B cell (primary cell): ENCODE results near the gene BLOC1S1. TPM values are rescaled to one million over a fixed set of nuclear protein-coding genes. Genes with fewer than 3 reads are reported as not detected.
A peak's percentile ranks its signal among the peaks of the same experiment; 100 is the strongest.

ENCODE experiments used
- ATAC-seq: fragments of 200-7000 bp; cut with Tn5 transposase; one replicate; pipeline ENCODE4 v1.10.0; 2021; ENCODE audit warnings: low read depth, mild to moderate bottlenecking, moderate number of reproducible peaks, moderate library complexity
- CTCF ChIA-PET: fragments of 350-600 bp; sonication (Branson Sonifier 250); formaldehyde crosslinking; loops from one replicate; lab custom pipeline; 2021; ENCODE audit warnings: antibody characterized with exemption, inconsistent platforms; lab: Charles Lee
- POLR2A ChIA-PET: fragments of 350-600 bp; sonication (Branson Sonifier 250); formaldehyde crosslinking; loops from one replicate; lab custom pipeline; 2021; ENCODE audit warnings: antibody characterized with exemption; lab: Charles Lee
- DNase-seq: peaks from one replicate; pipeline ENCODE4 v3.0.0; 2013
- H2AFZ ChIP-seq: 2 replicates; pipeline ENCODE4 v1.6.1; 2012; ENCODE audit warnings: mild to moderate bottlenecking, low read depth, low read length; ENCODE audit not compliant: insufficient read depth, poor library complexity, severe bottlenecking
- H3K27ac ChIP-seq, 2 donors: 1 replicate in 1 of 2; 2 replicates in 1 of 2; pipeline ENCODE4 v1.5.1; 2012 to 2013; ENCODE audit warnings: low read length in 2 of 2, mild to moderate bottlenecking in 2 of 2, moderate library complexity in 1 of 2
- H3K27me3 ChIP-seq, 4 experiments: fragments of 200-600 bp in 1 of 4; sonication (generic) in 1 of 4; replicated peaks in 1 of 4; 1 replicate in 2 of 4; 2 replicates in 2 of 4; pipeline versions ENCODE4 v1.6.1 to v1.7.0; 2013 to 2016; ENCODE audit warnings: low read length in 3 of 4, mild to moderate bottlenecking in 2 of 4, mixed read lengths in 1 of 4, moderate library complexity in 1 of 4; ENCODE audit not compliant: insufficient read depth in 4 of 4, control insufficient read depth in 3 of 4; ENCODE audit errors: control extremely low read depth in 1 of 4
- H3K36me3 ChIP-seq, 2 experiments: replicated peaks in 1 of 2; 1 replicate in 1 of 2; 2 replicates in 1 of 2; pipeline versions ENCODE4 v1.6.1 to v1.7.1; 2013; ENCODE audit warnings: low read length in 1 of 2; ENCODE audit not compliant: insufficient read depth in 2 of 2, control insufficient read depth in 1 of 2; ENCODE audit errors: control extremely low read depth in 1 of 2, extremely low read depth in 1 of 2
- H3K4me1 ChIP-seq, 2 donors: fragments of 200-600 bp in 1 of 2; sonication (generic) in 1 of 2; 1 replicate in 1 of 2; 2 replicates in 1 of 2; pipeline versions ENCODE4 v1.5.1 to v1.6.1; 2013 to 2017; ENCODE audit warnings: low read length in 2 of 2; ENCODE audit not compliant: control insufficient read depth in 2 of 2, insufficient read depth in 2 of 2
- H3K4me2 ChIP-seq: replicated peaks from 2 replicates; pipeline ENCODE3; 2012; ENCODE audit warnings: mild to moderate bottlenecking, low read depth, low read length; ENCODE audit not compliant: poor library complexity, severe bottlenecking
- H3K4me3 ChIP-seq, 5 experiments: fragments of 200-600 bp in 1 of 5; sonication (generic) in 1 of 5; 1 replicate in 3 of 5; 2 replicates in 2 of 5; pipeline versions ENCODE4 v1.5.1 to v1.7.0; 2011 to 2016; ENCODE audit warnings: low read length in 4 of 5, mild to moderate bottlenecking in 4 of 5, low read depth in 2 of 5, control low read depth in 1 of 5, moderate library complexity in 1 of 5; ENCODE audit not compliant: insufficient read depth in 1 of 5; ENCODE audit errors: control extremely low read depth in 1 of 5, extremely low read depth in 1 of 5
- H3K79me2 ChIP-seq: fragments of 200-600 bp; sonication (generic); one replicate; pipeline ENCODE4 v1.6.0; 2016; ENCODE audit warnings: low read length; ENCODE audit not compliant: control insufficient read depth, insufficient read depth
- H3K9ac ChIP-seq: fragments of 200-600 bp; sonication (generic); 2 replicates; pipeline ENCODE4 v1.6.1; 2017; ENCODE audit warnings: mild to moderate bottlenecking, low read length, moderate library complexity
- H3K9me3 ChIP-seq, 3 donors: one replicate each; pipeline versions ENCODE4 v1.6.1 to v1.7.1; 2013; ENCODE audit warnings: low read length in 2 of 3; ENCODE audit not compliant: control insufficient read depth in 2 of 3, insufficient read depth in 1 of 3; ENCODE audit errors: control extremely low read depth in 1 of 3
- H4K20me1 ChIP-seq: 2 replicates; pipeline ENCODE4 v1.6.0; 2012; ENCODE audit warnings: mild to moderate bottlenecking, low read length; ENCODE audit not compliant: insufficient read depth, control insufficient read depth, poor library complexity, severe bottlenecking
- H3K27ac Mint-ChIP-seq: one replicate; pipeline ENCODE4 v1.8.0; 2021; ENCODE audit warnings: mixed read lengths
- H3K27me3 Mint-ChIP-seq: one replicate; pipeline ENCODE4 v1.8.0; 2021; ENCODE audit warnings: mixed read lengths
- H3K4me1 Mint-ChIP-seq: one replicate; pipeline ENCODE4 v1.8.0; 2021; ENCODE audit warnings: mixed read lengths
- H3K4me3 Mint-ChIP-seq: one replicate; pipeline ENCODE4 v1.8.0; 2021; ENCODE audit warnings: mixed read lengths
- H3K9me3 Mint-ChIP-seq: one replicate; pipeline ENCODE4 v1.8.0; 2022; ENCODE audit warnings: mixed read lengths; ENCODE audit not compliant: insufficient read depth
- CTCF ChIP-seq: fragments of 200-600 bp; IDR thresholded peaks from one replicate; pipeline ENCODE4 v1.8.0; 2022; ENCODE audit warnings: antibody characterized with exemption, mild to moderate bottlenecking
- EZH2 ChIP-seq: IDR thresholded peaks from 2 replicates; pipeline ENCODE4 v1.6.1; 2012; ENCODE audit warnings: borderline replicate concordance, low read depth, mild to moderate bottlenecking, moderate library complexity, low read length; ENCODE audit not compliant: insufficient read depth, poor library complexity, severe bottlenecking
- WGBS: methylation state at CpG from one replicate; pipeline ENCODE4 v1.1.5; 2013; ENCODE audit warnings: missing lambda C conversion rate; ENCODE audit not compliant: insufficient coverage; 5-methylcytosine and 5-hydroxymethylcytosine counted together
- intact Hi-C: fragments of 100-400 bp; cut with micrococcal nuclease; formaldehyde crosslinking; loops from one replicate; pipeline ENCODE4 v1.10.0; 2022
- polyA plus RNA-seq: library from polyadenylated mRNA; depleted of rRNA; stranded (reverse); fragments of >200 nt; gene quantifications from 2 replicates; pipeline ENCODE4 v1.2.3, GENCODE V29; 2012
- total RNA-seq, 2 donors: library from RNA; stranded (reverse); fragments of 120-200 nt in 1 of 2; gene quantifications; 1 replicate in 1 of 2; 2 replicates in 1 of 2; pipeline versions ENCODE4 v1.2.3 to v1.2.4, GENCODE V29; 2013 to 2022

Gene BLOC1S1
- total and polyA plus RNA-seq, 2 donors (not counting 1 experiment from before 2014, with no cell fraction given): 71.1 to 229 TPM

DNA sequence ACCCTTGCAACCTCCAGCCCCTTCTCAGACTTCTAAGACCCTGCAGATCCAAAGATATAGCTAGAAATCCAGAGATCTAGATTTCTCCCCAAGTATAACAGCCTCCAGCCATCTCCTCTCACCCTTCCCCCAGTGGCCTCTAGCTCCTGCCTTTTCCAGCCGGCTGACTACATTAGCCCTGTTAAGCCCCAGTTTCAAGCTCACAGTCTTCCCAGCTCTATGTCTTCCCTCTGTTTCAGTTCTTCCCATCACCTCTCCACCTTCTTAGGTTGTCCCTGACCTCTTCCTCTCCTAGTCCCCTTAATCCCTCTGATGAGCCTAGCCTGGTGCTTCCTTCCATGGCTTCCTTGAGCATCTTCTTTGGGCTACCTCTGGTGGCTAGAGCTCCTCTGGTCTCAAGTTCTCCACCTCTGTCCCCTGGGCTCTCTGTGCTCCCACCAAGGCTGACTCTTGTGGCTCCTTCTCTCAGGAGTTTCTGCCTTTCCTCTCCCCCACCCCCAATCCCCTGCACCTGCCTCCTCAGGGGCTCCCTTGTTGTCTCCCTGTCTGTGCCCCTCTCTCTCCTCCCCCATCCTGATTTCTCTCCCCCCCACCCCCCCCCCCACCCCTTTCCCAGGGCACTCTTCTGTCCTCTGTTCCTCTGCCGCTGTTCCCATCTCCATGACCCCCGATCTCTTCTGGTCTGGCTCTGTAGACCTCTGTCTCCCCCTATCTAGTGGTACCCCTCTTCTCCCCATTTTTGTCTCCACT lies 26.3 kb downstream of the BLOC1S1 start:
- no peak for DNase-seq
- Histone ChIP-seq H3K79me2 (peaks cover 6% of the 10 kb centered on the region), H3K9ac (peak overlapping the region; percentile 58), H4K20me1 (no peaks in the 10 kb centered on the region), H3K27ac (no peak overlapping the region), H3K27me3 (no peaks in the 10 kb centered on the region), H3K9me3 (no peaks in the 10 kb centered on the region), H2AFZ (peak overlapping the region; percentile 90), H3K4me3 (peak overlapping the region in 4 of 5 experiments; percentile 33 to 54 (median 44)), H3K4me2 (peak overlapping the region; percentile 94), H3K36me3 (no peaks in the 10 kb centered on the region), H3K4me1 (peaks cover 31 to 45% of the 10 kb centered on the region in 2 donors)
- TF ChIP-seq EZH2 (no peak), CTCF (no peak)
- ATAC-seq: no peak
- Mint-ChIP-seq H3K27me3 (no peaks in the 10 kb centered on the region), H3K4me3 (peak overlapping the region; percentile 83), H3K9me3 (no peaks in the 10 kb centered on the region), H3K4me1 (peaks cover 49% of the 10 kb centered on the region), H3K27ac (peak overlapping the region; percentile 64)
- intact Hi-C loops: loop anchor here (5.0 kb wide), 1 partner anchor 725 kb away; the partner anchor contains the start of gene SPRYD4
- ChIA-PET CTCF (interaction anchor here (0.8 to 5.9 kb wide), 7 partner anchors 12 to 287 kb away, joined by 3 to 112 read pairs (median 3); partner anchors contain the start of genes CD63 and RDH5), POLR2A (no interaction called here)
- 51% methylated on average over 3 of the region's 3 CpGs for WGBS
